Measurements from ENCODE around the gene ALCAM.

- TF ChIP-seq POLR2A (IDR thresholded peaks at IDR 0.05; ENCODE audit: low read length), result no peak
- no peak for TF ChIP-seq GATA1 (IDR thresholded peaks at IDR 0.05; ENCODE audit: low read depth, low read length)
These were observed 32.4 kb upstream of the ALCAM start for GRCh38 chr3:105334138-105334882.

Data from erythroblast (primary cell).